Activated T-cell treated with anti-CD3 and anti-CD28 coated beads for 24 hours (primary cell): ENCODE data around the gene AQP10.
"Not testable (repeated sequence)": the region's sequence is repeated elsewhere in the genome, so short reads cannot be mapped to it uniquely, and the experiment has no call there.

Experiments
- DNase-seq: peaks from one replicate; pipeline ENCODE4 v3.0.0-alpha.2; 2020; ENCODE audit warnings: low read depth

The AQP10 gene

DNA sequence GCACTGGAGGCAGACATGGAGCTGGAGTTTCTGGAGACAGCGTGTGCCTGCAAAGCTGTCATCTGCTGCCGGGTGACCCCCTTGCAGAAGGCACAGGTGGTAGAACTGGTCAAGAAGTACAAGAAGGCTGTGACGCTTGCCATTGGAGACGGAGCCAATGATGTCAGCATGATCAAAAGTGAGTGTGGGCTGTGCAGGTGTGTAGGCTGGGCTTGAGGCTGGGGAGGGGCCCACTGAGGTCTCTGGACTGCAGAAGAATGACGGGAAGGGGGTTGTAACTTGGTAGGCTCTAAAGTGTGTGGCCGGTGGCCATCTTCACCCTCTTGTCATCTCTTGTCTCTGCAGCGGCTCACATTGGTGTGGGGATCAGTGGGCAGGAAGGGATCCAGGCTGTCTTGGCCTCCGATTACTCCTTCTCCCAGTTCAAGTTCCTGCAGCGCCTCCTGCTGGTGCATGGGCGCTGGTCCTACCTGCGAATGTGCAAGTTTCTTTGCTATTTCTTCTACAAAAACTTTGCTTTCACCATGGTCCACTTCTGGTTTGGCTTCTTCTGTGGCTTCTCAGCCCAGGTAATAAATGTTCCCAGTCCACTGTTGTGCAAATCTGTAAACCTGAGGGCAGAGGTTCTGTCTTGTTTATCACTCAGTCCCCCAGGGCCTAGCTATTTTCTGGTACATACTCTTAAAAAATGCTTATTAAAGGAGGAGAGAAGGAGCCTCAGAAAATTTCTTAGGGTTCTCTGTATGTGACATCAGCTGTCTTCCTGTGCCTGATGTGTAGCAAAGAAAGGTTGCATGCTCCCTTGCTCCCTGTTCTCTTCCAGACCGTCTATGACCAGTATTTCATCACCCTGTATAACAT lies 24.3 kb downstream of the AQP10 start:
- DNase-seq = peak; percentile 50

DNA sequence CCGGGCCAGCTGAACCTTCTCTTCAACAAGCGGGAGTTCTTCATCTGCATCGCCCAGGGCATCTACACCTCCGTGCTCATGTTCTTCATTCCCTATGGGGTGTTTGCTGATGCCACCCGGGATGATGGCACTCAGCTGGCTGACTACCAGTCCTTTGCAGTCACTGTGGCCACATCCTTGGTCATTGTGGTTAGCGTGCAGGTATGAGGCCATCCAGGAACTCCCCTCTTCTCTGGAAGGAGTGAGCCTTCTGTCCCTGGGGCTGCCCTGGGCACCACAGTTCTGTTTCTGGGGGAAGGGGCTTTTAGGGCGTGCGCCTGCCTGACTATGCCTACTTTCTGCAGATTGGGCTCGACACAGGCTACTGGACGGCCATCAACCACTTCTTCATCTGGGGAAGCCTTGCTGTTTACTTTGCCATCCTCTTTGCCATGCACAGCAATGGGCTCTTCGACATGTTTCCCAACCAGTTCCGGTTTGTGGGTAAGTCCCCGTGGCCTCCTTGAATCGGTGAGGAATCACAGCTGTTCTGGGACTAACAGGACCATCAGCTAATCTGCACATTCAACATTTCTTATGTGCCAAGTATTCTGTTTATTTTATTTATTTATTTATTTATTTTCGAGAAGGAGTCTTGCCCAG lies 25.5 kb downstream of the AQP10 start:
- DNase-seq = no peak

DNA sequence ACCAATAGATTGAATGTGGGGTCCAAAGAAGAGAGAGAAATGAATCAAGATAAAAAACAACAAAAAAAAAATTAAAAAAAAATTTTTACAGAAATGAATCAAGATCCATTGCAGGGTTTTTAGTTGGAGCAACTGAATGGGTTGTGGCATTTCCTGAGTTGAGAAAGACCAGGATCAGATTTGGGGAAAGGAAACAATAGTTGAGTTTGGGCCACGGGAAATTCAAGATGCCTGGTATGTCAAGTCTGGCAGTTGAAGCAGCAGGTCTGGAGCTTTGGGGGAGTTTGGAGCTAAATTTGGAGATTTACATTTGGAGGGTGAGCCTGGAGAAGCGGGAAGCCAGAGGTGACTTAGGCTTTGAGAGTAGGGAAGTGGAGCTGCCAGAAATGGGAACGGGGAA lies 27.1 kb downstream of the AQP10 start:
- no peak for DNase-seq

- no peak for DNase-seq
Measured at GRCh38 chr1:154348429-154349076, 27.7 kb downstream of the AQP10 start.

- DNase-seq = no peak
Measured at GRCh38 chr1:154349121-154349520, 28.2 kb downstream of the AQP10 start.

GRCh38 chr1:154350383-154350782 lies 29.5 kb downstream of the AQP10 start:
- DNase-seq = no peak

GRCh38 chr1:154351363-154352068 lies 30.6 kb downstream of the AQP10 start:
- no peak for DNase-seq

DNA sequence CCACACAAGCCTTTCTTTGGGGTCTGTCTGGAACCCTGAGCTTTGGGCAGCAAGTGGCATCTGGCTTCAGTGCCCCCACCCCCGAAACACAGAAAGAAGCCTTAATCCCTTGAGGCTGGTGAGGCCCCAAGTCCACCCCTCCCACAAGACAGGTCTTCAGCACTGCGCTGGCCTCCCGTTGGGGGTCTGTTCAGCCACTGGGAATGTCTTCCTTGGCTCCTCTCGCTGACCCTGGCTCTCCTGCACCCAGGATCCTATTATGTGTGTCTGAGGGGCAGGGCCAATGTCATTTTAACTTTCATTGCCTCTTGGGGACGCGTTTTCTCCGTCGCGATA lies 31.3 kb downstream of the AQP10 start:
- no peak for DNase-seq

DNA sequence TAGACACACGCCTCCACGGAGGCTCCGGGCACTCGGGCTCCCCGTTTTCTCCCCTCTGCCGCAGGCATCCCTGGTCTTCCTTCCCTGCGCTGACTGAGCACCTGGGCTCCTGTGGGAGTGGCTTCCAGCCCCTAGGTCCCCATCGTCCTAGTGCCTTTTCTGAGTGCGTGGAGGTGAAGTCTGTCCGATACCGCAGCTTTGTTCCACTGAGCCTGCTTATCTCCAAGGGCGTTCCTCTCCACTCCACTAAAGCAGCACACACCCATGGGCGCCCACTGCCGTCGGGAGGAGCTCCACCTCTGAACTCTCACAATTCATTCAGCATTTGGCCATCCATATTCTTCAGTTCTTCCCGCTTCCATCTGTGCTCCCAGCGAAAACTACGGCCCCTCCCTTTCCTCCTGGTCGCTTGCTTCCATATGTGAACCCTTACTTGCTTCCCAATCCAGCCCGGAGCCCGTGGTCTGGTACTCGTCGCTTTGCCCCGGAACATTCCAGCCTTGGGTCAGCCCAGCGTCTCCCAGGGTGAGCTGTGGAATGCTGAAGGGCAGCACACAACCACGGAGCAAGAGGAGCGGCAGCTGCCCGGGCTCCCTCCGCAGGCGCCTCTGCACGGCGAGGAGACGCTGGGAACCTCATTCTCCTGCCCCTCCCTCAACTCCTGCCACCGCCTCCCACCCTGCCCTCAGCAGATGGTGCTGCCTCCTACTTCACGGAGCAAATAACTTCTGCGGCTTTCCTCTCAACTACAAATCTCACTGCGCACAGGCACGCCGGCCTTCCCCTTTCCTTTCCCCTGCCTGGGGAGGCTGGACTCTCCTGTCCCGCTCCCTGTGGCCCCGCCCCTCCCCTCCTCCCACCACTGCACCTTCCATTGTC lies 31.9 kb downstream of the AQP10 start:
- no peak for DNase-seq

- DNase-seq = peak; percentile 33
Measured at GRCh38 chr1:154353460-154353904, 32.6 kb downstream of the AQP10 start.

DNA sequence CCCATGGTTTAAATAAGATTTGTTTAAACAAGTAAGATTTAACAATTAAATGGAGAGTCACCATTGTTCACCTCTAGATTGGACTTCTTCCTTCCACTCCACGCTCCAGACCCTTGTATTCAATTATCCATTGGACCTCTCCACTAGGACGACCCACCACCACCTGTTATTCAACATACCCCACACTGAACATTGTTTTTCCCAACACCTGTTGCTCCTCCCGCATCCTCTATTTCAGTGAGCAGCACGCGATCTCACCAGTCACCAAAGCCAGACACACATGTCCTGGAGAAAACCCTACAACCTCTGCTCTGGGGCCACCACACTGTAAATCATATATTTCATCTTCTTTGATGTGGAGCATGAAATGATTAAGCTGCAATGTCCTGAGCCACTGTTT lies 33.1 kb downstream of the AQP10 start:
- DNase-seq = no peak

GRCh38 chr1:154358519-154358918 lies 37.6 kb downstream of the AQP10 start:
- DNase-seq = no peak

DNA sequence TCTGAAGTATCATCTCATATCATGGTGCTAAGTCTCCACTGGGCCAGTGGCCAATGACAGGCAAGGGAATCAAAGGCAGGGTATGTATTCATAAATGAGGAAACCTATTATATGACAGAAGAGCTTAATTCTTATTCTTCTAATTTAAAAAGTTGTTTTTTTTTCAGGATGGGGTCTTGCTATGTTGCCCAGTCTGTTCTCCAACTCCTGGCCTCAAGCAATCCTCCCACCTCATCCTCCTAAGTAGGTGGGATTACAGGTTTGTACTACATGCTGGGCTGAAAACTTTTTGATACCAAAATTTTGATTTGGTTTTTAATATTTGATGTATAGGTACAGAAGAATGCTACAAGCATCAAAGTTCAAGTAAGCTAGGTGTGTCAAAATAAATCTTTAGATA lies 39.4 kb downstream of the AQP10 start:
- no peak for DNase-seq

- DNase-seq = not testable (repeated sequence)
Measured at GRCh38 chr1:154360881-154361280, 40.0 kb downstream of the AQP10 start.

DNA sequence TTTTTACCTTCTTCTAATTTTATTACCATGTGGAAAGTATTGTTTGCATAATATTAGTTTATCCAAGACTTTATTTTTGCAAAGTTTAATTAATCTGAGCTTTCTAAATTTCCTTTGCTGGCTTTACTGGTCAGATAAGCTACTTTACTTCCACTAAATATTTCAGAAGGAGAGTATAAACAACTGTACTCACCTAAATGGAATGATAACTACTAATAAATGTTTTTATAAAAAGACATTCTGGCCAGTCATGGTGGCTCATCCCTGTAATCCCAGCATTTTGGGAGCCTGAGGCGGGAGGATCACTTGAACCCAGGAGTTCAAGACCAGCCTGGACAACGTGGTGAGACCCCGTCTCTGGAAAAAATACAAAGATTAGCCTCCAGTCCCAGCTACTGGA lies 40.5 kb downstream of the AQP10 start:
- DNase-seq = no peak

GRCh38 chr1:154371436-154371835 lies 50.5 kb downstream of the AQP10 start:
- DNase-seq = no peak

DNA sequence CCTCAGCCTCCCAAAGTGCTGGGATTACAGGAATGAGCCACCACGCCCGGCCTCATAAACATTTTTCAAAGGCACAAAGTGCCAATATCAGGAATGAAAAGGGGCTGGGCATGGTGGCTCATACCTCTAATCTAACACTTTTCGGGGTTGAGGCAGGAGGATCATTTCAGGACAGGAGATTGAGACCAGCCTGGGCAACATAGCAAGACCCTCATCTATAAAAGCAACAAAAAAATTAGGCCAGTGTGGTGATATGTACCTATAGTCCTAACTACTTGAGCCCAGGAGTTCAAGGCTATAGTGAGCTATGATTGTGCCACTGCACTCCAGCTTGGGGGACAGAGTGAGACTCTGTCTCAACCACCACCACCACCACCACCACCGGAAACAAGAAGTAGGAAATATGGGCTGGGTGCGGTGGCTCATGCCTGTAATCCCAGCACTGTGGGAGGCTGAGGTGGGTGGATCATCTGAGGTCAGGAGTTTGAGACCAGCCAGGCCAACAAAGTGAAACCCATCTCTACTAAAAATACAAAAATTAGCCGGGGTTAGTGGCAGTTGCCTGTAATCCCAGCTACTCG lies 53.0 kb downstream of the AQP10 start:
- DNase-seq = not testable (repeated sequence)
